Fibroblast of the conjunctiva (primary cell): Measurements from ENCODE around the gene TP53I11.

Experiments
- DNase-seq: peaks from one replicate; pipeline ENCODE4 v3.0.0-alpha.2; 2010; ENCODE audit warnings: low read depth

TP53I11 gene

GRCh38 chr11:44978274-44978960, 27.7 kb upstream of the TP53I11 start:
- DNase-seq, result no peak

GRCh38 chr11:44977493-44977984, 26.9 kb upstream of the TP53I11 start:
- no peak for DNase-seq

- no peak for DNase-seq
Measured at GRCh38 chr11:44976576-44976975, 25.9 kb upstream of the TP53I11 start.

GRCh38 chr11:44974402-44975000, 23.8 kb upstream of the TP53I11 start:
- DNase-seq, result no peak

GRCh38 chr11:44973632-44974401, 23.1 kb upstream of the TP53I11 start:
- DNase-seq, result no peak

- no peak for DNase-seq
Measured at GRCh38 chr11:44972746-44973435, 22.2 kb upstream of the TP53I11 start.

GRCh38 chr11:44971185-44971584, 20.5 kb upstream of the TP53I11 start:
- no peak for DNase-seq

- no peak for DNase-seq
Measured at GRCh38 chr11:44970293-44970692, 19.6 kb upstream of the TP53I11 start.

- DNase-seq, result no peak
Measured at GRCh38 chr11:44969651-44970252, 19.1 kb upstream of the TP53I11 start.

- no peak for DNase-seq
Measured at GRCh38 chr11:44968510-44968909, 17.8 kb upstream of the TP53I11 start.

- DNase-seq, result no peak
Measured at GRCh38 chr11:44967930-44968496, 17.3 kb upstream of the TP53I11 start.

GRCh38 chr11:44966694-44967093, 16.0 kb upstream of the TP53I11 start:
- DNase-seq, result no peak

GRCh38 chr11:44964526-44965209, 14.0 kb upstream of the TP53I11 start:
- DNase-seq, result no peak

GRCh38 chr11:44963948-44964347, 13.3 kb upstream of the TP53I11 start:
- DNase-seq, result no peak

GRCh38 chr11:44963136-44963535, 12.5 kb upstream of the TP53I11 start:
- DNase-seq, result no peak

- DNase-seq, result no peak
Measured at GRCh38 chr11:44962464-44962863, 11.8 kb upstream of the TP53I11 start.

GRCh38 chr11:44960200-44960845, 9.6 kb upstream of the TP53I11 start:
- no peak for DNase-seq

GRCh38 chr11:44959064-44959463, 8.4 kb upstream of the TP53I11 start:
- no peak for DNase-seq

GRCh38 chr11:44957776-44958564, 7.3 kb upstream of the TP53I11 start:
- no peak for DNase-seq

- DNase-seq, result no peak
Measured at GRCh38 chr11:44957040-44957515, 6.4 kb upstream of the TP53I11 start.
